Transverse colon (tissue), 4 donors: ENCODE measurements around the gene SYNDIG1L.

Experiments used
- EP300 ChIP-seq: sonication (generic); formaldehyde crosslinking; IDR thresholded peaks from one replicate; pipeline ENCODE4 v1.6.1; 2017; ENCODE audit warnings: antibody characterized with exemption, low read depth
- POLR2A ChIP-seq: fragments of 450-650 bp; IDR thresholded peaks from one replicate; pipeline ENCODE4 v1.6.1; 2016; ENCODE audit warnings: antibody characterized with exemption, mild to moderate bottlenecking, moderate library complexity
- POLR2AphosphoS5 ChIP-seq, 3 donors: sonication (generic); formaldehyde crosslinking; IDR thresholded peaks; one replicate each; pipeline ENCODE4 v1.6.1; 2016; ENCODE audit warnings: antibody characterized with exemption in 3 of 3
- TF ChIP-seq, protein P1 (sequence below), 5 experiments: fragments of 200-600 bp in 3 of 5; fragments of 450-650 bp in 2 of 5; sonication (generic) in 3 of 5; IDR thresholded peaks; 1 replicate in 2 of 5; 2 replicates in 3 of 5; pipeline ENCODE4 v1.5.1; 2016 to 2017; ENCODE audit warnings: antibody characterized with exemption in 5 of 5, inconsistent platforms in 3 of 5, mild to moderate bottlenecking in 2 of 5, moderate library complexity in 1 of 5

DNA sequence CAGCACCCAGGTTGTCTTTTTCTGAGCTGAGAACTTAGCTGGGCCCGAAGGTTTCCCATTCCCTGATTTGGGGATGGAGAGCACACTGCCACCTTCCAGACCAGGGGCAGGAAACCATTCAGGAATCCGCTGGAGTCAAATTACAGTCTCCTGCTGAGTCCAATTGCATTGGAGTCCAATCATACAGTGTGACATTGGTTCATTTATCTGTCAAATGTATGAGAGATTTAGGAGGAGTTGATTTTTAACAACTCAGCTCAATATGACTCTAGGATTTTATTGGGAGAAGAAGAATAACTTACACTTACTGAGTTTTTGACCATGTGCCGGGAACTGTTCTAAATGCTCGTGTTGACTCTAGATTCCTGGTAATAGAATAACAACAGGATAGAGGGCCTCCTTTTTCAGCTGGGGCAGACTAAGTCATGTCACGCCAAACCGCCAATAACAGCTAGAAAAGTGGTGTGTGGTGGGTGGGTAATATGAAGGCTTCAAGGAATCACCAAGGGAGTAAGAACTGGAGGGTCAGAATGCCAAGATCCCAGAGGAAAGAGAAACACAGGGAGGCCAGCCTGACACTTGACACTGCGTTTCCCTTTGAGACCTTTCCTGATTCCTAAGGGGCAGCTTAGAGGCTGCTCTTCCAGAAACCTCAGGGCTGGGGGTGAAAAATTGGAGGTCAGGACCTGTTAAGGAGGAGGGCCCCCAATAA is 11.5 kb downstream of the SYNDIG1L start:
- TF ChIP-seq, protein P1, sequence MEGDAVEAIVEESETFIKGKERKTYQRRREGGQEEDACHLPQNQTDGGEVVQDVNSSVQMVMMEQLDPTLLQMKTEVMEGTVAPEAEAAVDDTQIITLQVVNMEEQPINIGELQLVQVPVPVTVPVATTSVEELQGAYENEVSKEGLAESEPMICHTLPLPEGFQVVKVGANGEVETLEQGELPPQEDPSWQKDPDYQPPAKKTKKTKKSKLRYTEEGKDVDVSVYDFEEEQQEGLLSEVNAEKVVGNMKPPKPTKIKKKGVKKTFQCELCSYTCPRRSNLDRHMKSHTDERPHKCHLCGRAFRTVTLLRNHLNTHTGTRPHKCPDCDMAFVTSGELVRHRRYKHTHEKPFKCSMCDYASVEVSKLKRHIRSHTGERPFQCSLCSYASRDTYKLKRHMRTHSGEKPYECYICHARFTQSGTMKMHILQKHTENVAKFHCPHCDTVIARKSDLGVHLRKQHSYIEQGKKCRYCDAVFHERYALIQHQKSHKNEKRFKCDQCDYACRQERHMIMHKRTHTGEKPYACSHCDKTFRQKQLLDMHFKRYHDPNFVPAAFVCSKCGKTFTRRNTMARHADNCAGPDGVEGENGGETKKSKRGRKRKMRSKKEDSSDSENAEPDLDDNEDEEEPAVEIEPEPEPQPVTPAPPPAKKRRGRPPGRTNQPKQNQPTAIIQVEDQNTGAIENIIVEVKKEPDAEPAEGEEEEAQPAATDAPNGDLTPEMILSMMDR (IDR thresholded peaks at IDR 0.05), result no peak
- TF ChIP-seq POLR2AphosphoS5 (IDR thresholded peaks at IDR 0.05) (no peak), POLR2A (no peak), EP300 (no peak)
